H9 (cell line): Measurements from ENCODE around the gene CRYGS. TPM values are rescaled to one million over a fixed set of nuclear protein-coding genes. Genes with fewer than 3 reads are reported as not detected.

Source experiments
- DNase-seq: peaks from one replicate; pipeline ENCODE4 v3.0.0-alpha.2; 2017
- H2AFZ ChIP-seq: one replicate; pipeline ENCODE4 v1.6.1; 2013; ENCODE audit warnings: mild to moderate bottlenecking, low read length, control low read depth, moderate library complexity
- H2AK5ac ChIP-seq: 2 replicates; pipeline ENCODE4 v1.6.1; 2013; ENCODE audit warnings: low read length, control low read depth, mixed read lengths; ENCODE audit not compliant: insufficient read length
- H2BK120ac ChIP-seq: one replicate; pipeline ENCODE4 v1.6.1; 2013; ENCODE audit warnings: low read depth, mild to moderate bottlenecking, low read length, control low read depth, inconsistent platforms; ENCODE audit not compliant: poor library complexity, severe bottlenecking
- H2BK12ac ChIP-seq: 2 replicates; pipeline ENCODE4 v1.6.1; 2013; ENCODE audit warnings: low read length, control low read depth, mixed read lengths, low read depth; ENCODE audit not compliant: insufficient read length
- H2BK15ac ChIP-seq: 2 replicates; pipeline ENCODE4 v1.6.1; 2013; ENCODE audit warnings: low read depth, low read length, control low read depth
- H2BK20ac ChIP-seq: one replicate; pipeline ENCODE4 v1.6.1; 2013; ENCODE audit warnings: low read depth, mild to moderate bottlenecking, low read length, control low read depth, inconsistent platforms; ENCODE audit not compliant: poor library complexity, severe bottlenecking
- H2BK5ac ChIP-seq: 2 replicates; pipeline ENCODE4 v1.6.1; 2013; ENCODE audit warnings: low read length, control low read depth, mixed read lengths; ENCODE audit not compliant: insufficient read length
- H3K14ac ChIP-seq: 2 replicates; pipeline ENCODE4 v1.6.1; 2013; ENCODE audit warnings: low read length, control low read depth; ENCODE audit not compliant: insufficient read depth
- H3K18ac ChIP-seq: 2 replicates; pipeline ENCODE4 v1.6.1; 2013; ENCODE audit warnings: low read depth, mild to moderate bottlenecking, mixed read lengths, low read length, control low read depth; ENCODE audit not compliant: insufficient read length
- H3K23ac ChIP-seq: 2 replicates; pipeline ENCODE4 v1.6.1; 2013; ENCODE audit warnings: low read length, control low read depth, mixed read lengths, low read depth; ENCODE audit not compliant: insufficient read length
- H3K23me2 ChIP-seq: 2 replicates; pipeline ENCODE4 v1.6.1; 2013; ENCODE audit warnings: low read depth, mild to moderate bottlenecking, mixed read lengths, low read length, control low read depth; ENCODE audit not compliant: insufficient read length, poor library complexity, severe bottlenecking
- H3K27ac ChIP-seq: 2 replicates; pipeline ENCODE4 v1.5.1; 2013; ENCODE audit warnings: low read length, control low read depth, mixed read lengths, low read depth; ENCODE audit not compliant: insufficient read length
- H3K27me3 ChIP-seq: 2 replicates; pipeline ENCODE4 v1.6.1; 2013; ENCODE audit warnings: low read length, control low read depth, inconsistent platforms; ENCODE audit not compliant: insufficient read depth
- H3K4ac ChIP-seq: 2 replicates; pipeline ENCODE4 v1.6.1; 2013; ENCODE audit warnings: low read depth, mild to moderate bottlenecking, control low read depth, inconsistent platforms, low read length, moderate library complexity
- H3K4me1 ChIP-seq: 2 replicates; pipeline ENCODE4 v1.6.1; 2013; ENCODE audit warnings: low read length, control low read depth, inconsistent platforms; ENCODE audit not compliant: insufficient read depth
- H3K4me2 ChIP-seq: 2 replicates; pipeline ENCODE4 v1.6.1; 2013; ENCODE audit warnings: low read length, control low read depth, mixed read lengths; ENCODE audit not compliant: insufficient read length, insufficient read depth
- H3K56ac ChIP-seq: 2 replicates; pipeline ENCODE4 v1.6.1; 2013; ENCODE audit warnings: low read depth, mild to moderate bottlenecking, mixed read lengths, low read length, control low read depth; ENCODE audit not compliant: insufficient read length
- H3K79me1 ChIP-seq: 2 replicates; pipeline ENCODE4 v1.6.1; 2013; ENCODE audit warnings: low read depth, mild to moderate bottlenecking, moderate library complexity, low read length, control low read depth, inconsistent platforms; ENCODE audit not compliant: insufficient read depth, poor library complexity, severe bottlenecking
- H3K79me2 ChIP-seq: 2 replicates; pipeline ENCODE4 v1.6.1; 2013; ENCODE audit warnings: low read length, control low read depth, inconsistent platforms; ENCODE audit not compliant: insufficient read depth
- H3K9ac ChIP-seq: 2 replicates; pipeline ENCODE4 v1.6.1; 2013; ENCODE audit warnings: low read length, control low read depth, mixed read lengths; ENCODE audit not compliant: insufficient read length; ENCODE audit errors: extremely low read depth
- H3K9me3 ChIP-seq: one replicate; pipeline ENCODE4 v1.6.1; 2013; ENCODE audit warnings: low read depth, low read length, inconsistent platforms; ENCODE audit not compliant: control insufficient read depth
- H3T11ph ChIP-seq: one replicate; pipeline ENCODE4 v1.6.1; 2013; ENCODE audit warnings: mild to moderate bottlenecking, low read length, control low read depth, inconsistent platforms
- H4K20me1 ChIP-seq: one replicate; pipeline ENCODE4 v1.6.1; 2013; ENCODE audit not compliant: control insufficient read depth, insufficient read length, insufficient read depth
- H4K5ac ChIP-seq: 2 replicates; pipeline ENCODE4 v1.6.1; 2013; ENCODE audit warnings: low read depth, mild to moderate bottlenecking, mixed read lengths, low read length, control low read depth; ENCODE audit not compliant: insufficient read length
- H4K8ac ChIP-seq: replicated peaks from 2 replicates; pipeline ENCODE4 v1.6.1; 2013; ENCODE audit warnings: low read length, control low read depth, mixed read lengths, low read depth; ENCODE audit not compliant: insufficient read length
- H4K91ac ChIP-seq: 2 replicates; pipeline ENCODE4 v1.6.1; 2013; ENCODE audit warnings: low read depth, mild to moderate bottlenecking, moderate library complexity, mixed read lengths, low read length, control low read depth; ENCODE audit not compliant: insufficient read length
- H3K27ac Mint-ChIP-seq, 3 experiments: 2 replicates in 2 of 3; 3 replicates in 1 of 3; pipeline ENCODE4 v1.8.0; 2020 to 2021; ENCODE audit warnings: mixed read lengths in 3 of 3, mild to moderate bottlenecking in 1 of 3, moderate library complexity in 1 of 3
- H3K27me3 Mint-ChIP-seq: 2 replicates; pipeline ENCODE4 v1.8.0; 2021; ENCODE audit warnings: low read depth, mild to moderate bottlenecking, moderate library complexity, mixed read lengths
- H3K36me3 Mint-ChIP-seq, 3 experiments: 2 replicates in 2 of 3; 3 replicates in 1 of 3; pipeline ENCODE4 v1.8.0; 2020 to 2021; ENCODE audit warnings: low read depth in 3 of 3, mixed read lengths in 3 of 3; ENCODE audit not compliant: insufficient read depth in 1 of 3
- H3K4me1 Mint-ChIP-seq, 2 experiments: 2 replicates each; pipeline ENCODE4 v1.8.0; 2020; ENCODE audit warnings: mixed read lengths in 2 of 2
- H3K4me3 Mint-ChIP-seq, 2 experiments: 2 replicates in 1 of 2; 3 replicates in 1 of 2; pipeline ENCODE4 v1.8.0; 2020 to 2021; ENCODE audit warnings: mild to moderate bottlenecking in 2 of 2, mixed read lengths in 2 of 2, moderate library complexity in 1 of 2
- H3K9me3 Mint-ChIP-seq, 2 experiments: 2 replicates in 1 of 2; 3 replicates in 1 of 2; pipeline ENCODE4 v1.8.0; 2020; ENCODE audit warnings: mild to moderate bottlenecking in 2 of 2, mixed read lengths in 2 of 2, moderate library complexity in 1 of 2
- WGBS: extraction: QIAGEN DNeasy Blood & Tissue Kit; methylation state at CpG from one replicate; pipeline ENCODE4 v1.1.7; 2013; ENCODE audit warnings: missing lambda C conversion rate, low lambda C conversion rate, mixed read lengths; ENCODE audit not compliant: insufficient read length; ENCODE audit errors: extremely low coverage; 5-methylcytosine and 5-hydroxymethylcytosine counted together
- total RNA-seq: library from RNA; stranded (reverse); gene quantifications from 2 replicates; pipeline ENCODE4 v1.2.1, GENCODE V29; 2021
- TF ChIP-seq, protein P1 (sequence below): fragments of 200-600 bp; sonication (generic); conservative IDR thresholded peaks from 3 replicates; pipeline ENCODE4 v1.8.0; 2021; ENCODE audit warnings: antibody characterized with exemption, mild to moderate bottlenecking

Gene CRYGS
- total RNA-seq, 1 experiment from 2014 or later, result 1.0 TPM

- no peak overlapping the region for H3K27ac Mint-ChIP-seq
- Histone ChIP-seq H2AFZ (no peak overlapping the region), H3K79me2 (no peaks in the 10 kb centered on the region), H3K27me3 (no peaks in the 10 kb centered on the region), H2AK5ac (no peak overlapping the region), H2BK20ac (no peak overlapping the region), H3K23ac (no peak overlapping the region), H2BK5ac (no peak overlapping the region), H2BK120ac (no peak overlapping the region), H3K56ac (no peak overlapping the region), H3K18ac (no peak overlapping the region), H2BK12ac (no peak overlapping the region), H3T11ph (no peak overlapping the region), H3K9me3 (no peaks in the 10 kb centered on the region), H3K14ac (no peak overlapping the region), H3K23me2 (no peaks in the 10 kb centered on the region), H3K4ac (no peak overlapping the region), H3K79me1 (no peaks in the 10 kb centered on the region), H2BK15ac (no peak overlapping the region), H4K8ac (no peak overlapping the region), H4K20me1 (no peaks in the 10 kb centered on the region), H3K4me1 (no peaks in the 10 kb centered on the region), H3K9ac (no peak overlapping the region), H3K4me2 (no peak overlapping the region), H3K27ac (no peak overlapping the region), H4K5ac (no peak overlapping the region), H4K91ac (no peak overlapping the region)
- no peaks in the 10 kb centered on the region for H3K36me3 Mint-ChIP-seq
- no peak overlapping the region for H3K4me3 Mint-ChIP-seq
- no peak for DNase-seq
- H3K27me3 Mint-ChIP-seq, result peaks cover 13% of the 10 kb centered on the region
- H3K9me3 Mint-ChIP-seq, result no peaks in the 10 kb centered on the region
- no CpG with 5 or more reads among the region's 2 CpGs for WGBS
- H3K4me1 Mint-ChIP-seq, result peaks cover 9 to 15% of the 10 kb centered on the region in 2 experiments
- TF ChIP-seq, protein P1, sequence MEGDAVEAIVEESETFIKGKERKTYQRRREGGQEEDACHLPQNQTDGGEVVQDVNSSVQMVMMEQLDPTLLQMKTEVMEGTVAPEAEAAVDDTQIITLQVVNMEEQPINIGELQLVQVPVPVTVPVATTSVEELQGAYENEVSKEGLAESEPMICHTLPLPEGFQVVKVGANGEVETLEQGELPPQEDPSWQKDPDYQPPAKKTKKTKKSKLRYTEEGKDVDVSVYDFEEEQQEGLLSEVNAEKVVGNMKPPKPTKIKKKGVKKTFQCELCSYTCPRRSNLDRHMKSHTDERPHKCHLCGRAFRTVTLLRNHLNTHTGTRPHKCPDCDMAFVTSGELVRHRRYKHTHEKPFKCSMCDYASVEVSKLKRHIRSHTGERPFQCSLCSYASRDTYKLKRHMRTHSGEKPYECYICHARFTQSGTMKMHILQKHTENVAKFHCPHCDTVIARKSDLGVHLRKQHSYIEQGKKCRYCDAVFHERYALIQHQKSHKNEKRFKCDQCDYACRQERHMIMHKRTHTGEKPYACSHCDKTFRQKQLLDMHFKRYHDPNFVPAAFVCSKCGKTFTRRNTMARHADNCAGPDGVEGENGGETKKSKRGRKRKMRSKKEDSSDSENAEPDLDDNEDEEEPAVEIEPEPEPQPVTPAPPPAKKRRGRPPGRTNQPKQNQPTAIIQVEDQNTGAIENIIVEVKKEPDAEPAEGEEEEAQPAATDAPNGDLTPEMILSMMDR, result no peak
These were observed 27.5 kb downstream of the CRYGS start for GRCh38 chr3:186516646-186517045.
